Activated CD4-positive, alpha-beta T cell treated with anti-CD3 and anti-CD28 coated beads, Interleukin-2, amount 10 ng/mL, durations not matched to agents 7 days and 5 days (primary cell): Measurements from ENCODE around the gene IGIP. TPM values are rescaled to one million over a fixed set of nuclear protein-coding genes. Genes with fewer than 3 reads are reported as not detected.
A peak's percentile ranks its signal among the peaks of the same experiment; 100 is the strongest.

Source experiments
- CTCF ChIA-PET: fragments of 350-600 bp; sonication (Branson Sonifier 250); formaldehyde crosslinking; loops from one replicate; lab custom pipeline; 2021; ENCODE audit warnings: antibody characterized with exemption; lab: Charles Lee
- POLR2A ChIA-PET: fragments of 350-600 bp; sonication (Branson Sonifier 250); formaldehyde crosslinking; loops from one replicate; lab custom pipeline; 2021; ENCODE audit warnings: antibody characterized with exemption; lab: Charles Lee
- DNase-seq: peaks from one replicate; pipeline ENCODE4 v3.0.0-alpha.2; 2020
- H3K27ac Mint-ChIP-seq: one replicate; pipeline ENCODE4 v1.8.0; 2021; ENCODE audit warnings: mild to moderate bottlenecking, moderate library complexity, mixed read lengths
- H3K27me3 Mint-ChIP-seq: one replicate; pipeline ENCODE4 v1.8.0; 2021; ENCODE audit warnings: mixed read lengths
- H3K36me3 Mint-ChIP-seq: one replicate; pipeline ENCODE4 v1.8.0; 2021; ENCODE audit warnings: low read depth, mixed read lengths
- H3K4me1 Mint-ChIP-seq: one replicate; pipeline ENCODE4 v1.8.0; 2021; ENCODE audit warnings: mixed read lengths
- H3K4me3 Mint-ChIP-seq: one replicate; pipeline ENCODE4 v1.8.0; 2021; ENCODE audit warnings: mild to moderate bottlenecking, moderate library complexity, mixed read lengths
- H3K9me3 Mint-ChIP-seq: one replicate; pipeline ENCODE4 v1.8.0; 2021; ENCODE audit warnings: mixed read lengths
- total RNA-seq, 2 experiments: library from RNA; stranded (reverse); gene quantifications; one replicate each; pipeline ENCODE4 v1.2.3, GENCODE V29; 2021

The IGIP gene
- total RNA-seq: 1 to 10 TPM; 5.1 to 5.3 TPM

- Mint-ChIP-seq H3K36me3 (peaks cover 4% of the 10 kb centered on the region), H3K4me3 (no peak within 1 kb of the TSS), H3K27me3 (peaks cover 3% of the 10 kb centered on the region), H3K27ac (no peak within 1 kb of the TSS), H3K9me3 (no peaks in the 10 kb centered on the region), H3K4me1 (peaks cover 30% of the 10 kb centered on the region)
- ChIA-PET POLR2A (no interaction called here), CTCF (interaction anchor here (1.0 kb wide), 1 partner anchor 10 kb away, joined by 4 read pairs; no protein-coding TSS in a partner anchor)
- no peak for DNase-seq
Observed at GRCh38 chr5:140125637-140126036, at the start of gene IGIP. IGIP (plus strand) TSS chr5:140125937; CDS start chr5:140128477, 2,540 bp downstream.

DNA sequence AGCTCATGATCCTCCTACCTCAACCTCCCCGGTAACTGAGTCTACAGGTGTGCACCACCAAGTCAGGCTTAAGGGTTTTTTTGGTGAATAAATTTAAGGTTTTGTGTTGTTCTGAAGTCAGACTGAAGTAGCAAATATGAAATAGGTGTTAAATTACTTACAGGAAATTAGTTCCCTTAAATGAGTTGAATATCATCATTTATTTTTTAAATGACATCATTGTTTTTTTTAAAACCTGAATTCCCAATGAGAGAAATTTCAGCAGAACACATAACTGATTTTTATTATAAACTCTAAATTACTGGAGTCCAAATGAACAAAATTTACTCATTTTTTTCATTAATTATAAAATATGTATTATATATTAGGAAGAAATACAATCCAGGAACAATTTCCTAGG lies 49.6 kb upstream of the IGIP start:
- no peak for DNase-seq
- Mint-ChIP-seq H3K4me3 (no peak overlapping the region), H3K4me1 (no peaks in the 10 kb centered on the region), H3K9me3 (no peaks in the 10 kb centered on the region), H3K36me3 (no peaks in the 10 kb centered on the region), H3K27ac (no peak overlapping the region), H3K27me3 (peaks cover 27% of the 10 kb centered on the region)
- CTCF ChIA-PET: interaction anchor here (0.9 to 1.9 kb wide), 3 partner anchors 70 to 86 kb away, joined by 3 to 7 read pairs (median 3); no protein-coding TSS in a partner anchor
- POLR2A ChIA-PET: no interaction called here

GRCh38 chr5:140076788-140077187 lies 48.9 kb upstream of the IGIP start:
- POLR2A ChIA-PET: no interaction called here
- H3K4me1 Mint-ChIP-seq: no peaks in the 10 kb centered on the region
- H3K4me3 Mint-ChIP-seq: no peak overlapping the region
- no peak for DNase-seq
- H3K27me3 Mint-ChIP-seq: peaks cover 23% of the 10 kb centered on the region
- CTCF ChIA-PET: interaction anchor here (1.1 to 1.9 kb wide), 2 partner anchors 69 to 86 kb away, joined by 3 to 7 read pairs; no protein-coding TSS in a partner anchor
- no peaks in the 10 kb centered on the region for H3K36me3 Mint-ChIP-seq
- no peaks in the 10 kb centered on the region for H3K9me3 Mint-ChIP-seq
- H3K27ac Mint-ChIP-seq: no peak overlapping the region

DNA sequence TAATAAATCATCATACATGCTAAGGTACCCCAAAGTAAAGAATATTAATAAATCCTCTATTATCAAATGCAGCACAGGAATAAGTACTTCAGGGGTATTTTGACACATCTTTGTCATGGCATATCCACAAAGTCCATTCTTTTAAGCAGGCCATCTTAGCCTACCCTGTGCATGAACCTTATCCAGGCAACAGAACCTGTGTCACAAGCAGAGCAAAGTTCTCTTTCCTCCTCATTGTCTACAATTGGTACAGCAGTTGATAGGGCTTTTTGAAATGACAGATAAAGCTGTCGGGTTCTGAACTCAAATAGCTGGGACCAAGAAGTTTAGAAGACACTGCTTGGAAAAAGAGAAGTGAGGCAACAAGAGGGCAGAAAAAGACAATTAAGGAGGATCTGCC lies 42.6 kb upstream of the IGIP start:
- DNase-seq: no peak
- Mint-ChIP-seq H3K27me3 (peaks cover 41% of the 10 kb centered on the region), H3K9me3 (no peaks in the 10 kb centered on the region), H3K36me3 (no peaks in the 10 kb centered on the region), H3K27ac (no peak overlapping the region), H3K4me1 (no peaks in the 10 kb centered on the region), H3K4me3 (no peak overlapping the region)
- ChIA-PET POLR2A (no interaction called here), CTCF (interaction anchor here (1.6 kb wide), 1 partner anchor 61 kb away, joined by 7 read pairs; no protein-coding TSS in a partner anchor)

- ChIA-PET CTCF (interaction anchor here (1.6 kb wide), 1 partner anchor 60 kb away, joined by 7 read pairs; no protein-coding TSS in a partner anchor), POLR2A (no interaction called here)
- H3K4me1 Mint-ChIP-seq: no peaks in the 10 kb centered on the region
- H3K36me3 Mint-ChIP-seq: no peaks in the 10 kb centered on the region
- DNase-seq: no peak
- peaks cover 41% of the 10 kb centered on the region for H3K27me3 Mint-ChIP-seq
- H3K9me3 Mint-ChIP-seq: no peaks in the 10 kb centered on the region
- no peak overlapping the region for H3K27ac Mint-ChIP-seq
- H3K4me3 Mint-ChIP-seq: no peak overlapping the region
Observed at GRCh38 chr5:140083650-140084049, 42.1 kb upstream of the IGIP start.

DNA sequence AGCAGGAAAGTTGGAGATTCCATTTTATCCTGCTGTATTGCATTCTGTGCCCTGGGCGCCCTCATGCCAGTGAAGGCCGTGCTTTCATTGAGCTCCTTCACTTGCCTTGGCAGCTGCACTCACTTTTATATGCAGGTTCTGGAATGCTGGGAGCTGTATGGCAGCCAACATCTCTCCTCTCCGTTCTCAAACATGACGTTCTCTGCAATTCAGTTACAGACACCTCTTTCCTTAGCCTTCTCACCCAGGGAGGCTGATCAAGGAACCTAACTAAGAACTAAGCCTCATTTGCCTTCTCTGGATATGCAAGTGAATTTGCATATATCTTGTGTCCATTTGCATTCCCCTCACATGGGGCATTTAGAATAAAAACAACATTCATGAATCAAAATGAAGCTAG lies 41.2 kb upstream of the IGIP start:
- Mint-ChIP-seq H3K27ac (no peak overlapping the region), H3K27me3 (peaks cover 41% of the 10 kb centered on the region), H3K9me3 (peaks cover 4% of the 10 kb centered on the region), H3K4me3 (no peak overlapping the region), H3K4me1 (no peaks in the 10 kb centered on the region), H3K36me3 (no peaks in the 10 kb centered on the region)
- no peak for DNase-seq
- ChIA-PET POLR2A (no interaction called here), CTCF (interaction anchor here (1.4 kb wide), 1 partner anchor 62 kb away, joined by 3 read pairs; no protein-coding TSS in a partner anchor)

DNA sequence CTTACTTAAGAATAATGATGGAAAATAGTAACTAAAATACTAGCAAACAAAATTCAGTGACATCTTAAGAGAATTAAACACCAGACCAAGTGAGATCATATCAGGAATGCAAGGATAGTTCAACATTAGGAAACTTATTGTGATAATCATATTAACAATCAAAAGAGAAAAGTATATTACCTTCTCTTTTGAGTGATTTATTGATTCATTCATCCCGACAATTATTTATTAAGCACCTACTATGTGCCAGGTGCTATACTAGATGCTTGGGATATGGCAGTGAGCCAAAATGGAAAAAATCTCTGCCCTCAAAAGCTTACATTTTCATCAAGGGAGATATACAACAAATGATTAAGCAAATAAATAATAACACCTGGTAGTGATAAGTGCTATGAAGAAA lies 35.5 kb upstream of the IGIP start:
- Mint-ChIP-seq H3K36me3 (no peaks in the 10 kb centered on the region), H3K27ac (no peak overlapping the region), H3K4me3 (no peak overlapping the region), H3K4me1 (no peaks in the 10 kb centered on the region), H3K9me3 (peaks cover 13% of the 10 kb centered on the region), H3K27me3 (peaks cover 25% of the 10 kb centered on the region)
- ChIA-PET CTCF (no interaction called here), POLR2A (no interaction called here)
- DNase-seq: no peak

DNA sequence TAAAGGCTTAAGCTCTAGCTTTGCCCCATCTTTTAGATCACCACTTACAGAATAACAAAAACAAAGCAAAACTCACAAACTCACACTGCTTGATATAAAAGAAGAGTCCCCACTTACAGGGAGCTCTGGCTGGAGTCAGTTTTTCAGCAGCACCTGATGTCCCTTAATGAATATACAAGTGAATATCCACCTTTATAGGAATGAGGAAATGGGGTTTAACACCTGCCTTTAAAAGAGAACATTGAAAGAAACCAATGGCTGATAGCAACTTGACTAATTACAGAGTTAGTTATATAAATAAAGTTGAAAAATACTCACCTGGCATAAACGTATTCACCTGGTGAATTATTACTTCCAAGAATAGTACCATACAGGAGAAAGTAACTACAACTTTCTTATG lies 32.6 kb upstream of the IGIP start:
- no peak for DNase-seq
- peaks cover 13% of the 10 kb centered on the region for H3K27me3 Mint-ChIP-seq
- H3K36me3 Mint-ChIP-seq: no peaks in the 10 kb centered on the region
- no peak overlapping the region for H3K27ac Mint-ChIP-seq
- ChIA-PET CTCF (interaction anchor here (0.6 kb wide), 1 partner anchor 958 kb away, joined by 4 read pairs; no protein-coding TSS in a partner anchor), POLR2A (no interaction called here)
- H3K9me3 Mint-ChIP-seq: peaks cover 13% of the 10 kb centered on the region
- H3K4me3 Mint-ChIP-seq: no peak overlapping the region
- no peaks in the 10 kb centered on the region for H3K4me1 Mint-ChIP-seq

- ChIA-PET CTCF (no interaction called here), POLR2A (no interaction called here)
- Mint-ChIP-seq H3K9me3 (peaks cover 13% of the 10 kb centered on the region), H3K4me1 (no peaks in the 10 kb centered on the region), H3K27ac (no peak overlapping the region), H3K4me3 (no peak overlapping the region), H3K27me3 (peaks cover 13% of the 10 kb centered on the region), H3K36me3 (no peaks in the 10 kb centered on the region)
- DNase-seq: no peak
Observed at GRCh38 chr5:140093866-140094265, 31.9 kb upstream of the IGIP start.

DNA sequence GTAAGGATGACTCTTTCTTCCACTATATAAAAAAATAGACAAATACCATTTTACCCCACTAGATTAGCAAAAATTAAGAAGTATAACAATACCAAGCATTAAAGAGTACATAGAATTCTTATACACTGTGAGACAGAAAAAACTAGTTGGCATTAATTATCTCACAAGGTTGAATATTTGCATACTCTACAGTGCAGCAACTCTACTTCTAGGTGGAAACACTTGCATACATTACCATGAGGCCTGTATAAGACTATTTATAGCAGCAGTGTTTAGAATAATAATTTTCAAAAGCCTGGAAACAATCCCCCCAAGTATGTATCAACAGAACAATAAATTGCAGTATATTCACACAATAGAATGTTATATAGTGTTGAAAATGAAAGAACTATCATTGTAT lies 30.8 kb upstream of the IGIP start:
- Mint-ChIP-seq H3K4me3 (no peak overlapping the region), H3K27me3 (peaks cover 14% of the 10 kb centered on the region), H3K27ac (no peak overlapping the region), H3K9me3 (peaks cover 7% of the 10 kb centered on the region), H3K4me1 (no peaks in the 10 kb centered on the region), H3K36me3 (no peaks in the 10 kb centered on the region)
- ChIA-PET POLR2A (no interaction called here), CTCF (no interaction called here)
- no peak for DNase-seq

DNA sequence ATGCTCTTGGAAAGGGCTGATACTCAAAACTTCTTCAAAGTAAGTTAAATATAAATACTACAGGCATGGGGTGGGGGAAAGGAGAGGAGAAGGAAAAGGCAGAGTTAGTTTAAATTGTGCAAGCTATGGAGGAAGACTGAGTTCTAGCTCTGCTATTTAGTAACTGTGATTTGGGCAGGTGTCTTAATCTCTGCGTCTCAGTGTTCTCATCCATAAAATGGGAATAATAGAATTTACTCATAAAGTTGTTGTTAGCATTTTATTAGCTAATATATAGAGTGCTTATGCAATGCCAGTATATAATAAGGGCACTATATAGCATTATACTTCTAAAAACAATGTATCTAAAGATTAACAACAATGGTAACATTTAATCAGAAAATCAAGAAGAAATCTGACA lies 24.6 kb upstream of the IGIP start:
- no peak overlapping the region for H3K27ac Mint-ChIP-seq
- H3K4me3 Mint-ChIP-seq: no peak overlapping the region
- no peak for DNase-seq
- POLR2A ChIA-PET: no interaction called here
- H3K9me3 Mint-ChIP-seq: no peaks in the 10 kb centered on the region
- no peaks in the 10 kb centered on the region for H3K36me3 Mint-ChIP-seq
- peaks cover 2% of the 10 kb centered on the region for H3K4me1 Mint-ChIP-seq
- peaks cover 40% of the 10 kb centered on the region for H3K27me3 Mint-ChIP-seq
- CTCF ChIA-PET: interaction anchor here (1.7 kb wide), 1 partner anchor 21 kb away, joined by 4 read pairs; no protein-coding TSS in a partner anchor

- POLR2A ChIA-PET: no interaction called here
- CTCF ChIA-PET: no interaction called here
- peaks cover 43% of the 10 kb centered on the region for H3K27me3 Mint-ChIP-seq
- no peaks in the 10 kb centered on the region for H3K36me3 Mint-ChIP-seq
- peaks cover 14% of the 10 kb centered on the region for H3K4me1 Mint-ChIP-seq
- no peaks in the 10 kb centered on the region for H3K9me3 Mint-ChIP-seq
- no peak overlapping the region for H3K4me3 Mint-ChIP-seq
- H3K27ac Mint-ChIP-seq: no peak overlapping the region
- no peak for DNase-seq
Observed at GRCh38 chr5:140103154-140103553, 22.6 kb upstream of the IGIP start.

GRCh38 chr5:140104100-140104499 lies 21.6 kb upstream of the IGIP start:
- peaks cover 17% of the 10 kb centered on the region for H3K4me1 Mint-ChIP-seq
- H3K36me3 Mint-ChIP-seq: peaks cover 3% of the 10 kb centered on the region
- DNase-seq: no peak
- no peaks in the 10 kb centered on the region for H3K9me3 Mint-ChIP-seq
- H3K27ac Mint-ChIP-seq: no peak overlapping the region
- peaks cover 45% of the 10 kb centered on the region for H3K27me3 Mint-ChIP-seq
- POLR2A ChIA-PET: no interaction called here
- CTCF ChIA-PET: interaction anchor here (0.6 kb wide), 2 partner anchors 33 to 38 kb away, joined by 3 read pairs; no protein-coding TSS in a partner anchor
- H3K4me3 Mint-ChIP-seq: no peak overlapping the region

GRCh38 chr5:140106101-140106500 lies 19.6 kb upstream of the IGIP start:
- H3K27me3 Mint-ChIP-seq: peaks cover 41% of the 10 kb centered on the region
- H3K4me1 Mint-ChIP-seq: peaks cover 30% of the 10 kb centered on the region
- peak overlapping the region; percentile 91 for H3K4me3 Mint-ChIP-seq
- no peak for DNase-seq
- peaks cover 6% of the 10 kb centered on the region for H3K36me3 Mint-ChIP-seq
- ChIA-PET CTCF (interaction anchor here (1.1 to 1.6 kb wide), 3 partner anchors 8 to 18 kb away, joined by 3 to 4 read pairs (median 4); partner anchors contain the start of gene PURA), POLR2A (no interaction called here)
- peak overlapping the region; percentile 94 for H3K27ac Mint-ChIP-seq
- H3K9me3 Mint-ChIP-seq: no peaks in the 10 kb centered on the region
